Measurements from ENCODE around the gene FAM13C.

DNA sequence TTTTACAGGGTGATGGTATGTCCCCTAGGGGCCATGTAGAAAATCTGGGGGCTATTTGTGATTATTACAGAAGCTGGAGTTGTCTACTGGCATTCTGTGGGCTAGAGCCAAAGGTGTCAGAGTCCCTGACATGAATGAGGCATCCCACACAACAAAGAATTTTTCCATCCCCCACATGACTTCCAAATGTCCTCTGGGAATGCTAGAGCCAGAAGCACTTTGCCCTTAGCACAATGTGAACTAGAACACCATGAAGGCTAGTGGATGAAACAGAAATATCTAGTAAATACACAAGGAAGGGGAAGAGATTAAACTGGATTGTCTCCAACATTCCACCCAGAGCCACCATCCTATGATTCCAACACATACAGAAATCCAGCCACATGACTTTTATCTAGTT lies 46.9 kb downstream of the FAM13C start:
- TF ChIP-seq, protein P1, sequence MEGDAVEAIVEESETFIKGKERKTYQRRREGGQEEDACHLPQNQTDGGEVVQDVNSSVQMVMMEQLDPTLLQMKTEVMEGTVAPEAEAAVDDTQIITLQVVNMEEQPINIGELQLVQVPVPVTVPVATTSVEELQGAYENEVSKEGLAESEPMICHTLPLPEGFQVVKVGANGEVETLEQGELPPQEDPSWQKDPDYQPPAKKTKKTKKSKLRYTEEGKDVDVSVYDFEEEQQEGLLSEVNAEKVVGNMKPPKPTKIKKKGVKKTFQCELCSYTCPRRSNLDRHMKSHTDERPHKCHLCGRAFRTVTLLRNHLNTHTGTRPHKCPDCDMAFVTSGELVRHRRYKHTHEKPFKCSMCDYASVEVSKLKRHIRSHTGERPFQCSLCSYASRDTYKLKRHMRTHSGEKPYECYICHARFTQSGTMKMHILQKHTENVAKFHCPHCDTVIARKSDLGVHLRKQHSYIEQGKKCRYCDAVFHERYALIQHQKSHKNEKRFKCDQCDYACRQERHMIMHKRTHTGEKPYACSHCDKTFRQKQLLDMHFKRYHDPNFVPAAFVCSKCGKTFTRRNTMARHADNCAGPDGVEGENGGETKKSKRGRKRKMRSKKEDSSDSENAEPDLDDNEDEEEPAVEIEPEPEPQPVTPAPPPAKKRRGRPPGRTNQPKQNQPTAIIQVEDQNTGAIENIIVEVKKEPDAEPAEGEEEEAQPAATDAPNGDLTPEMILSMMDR (IDR thresholded peaks at IDR 0.05), result no peak
- no peak for TF ChIP-seq POLR2A (IDR thresholded peaks at IDR 0.05)
